Cerebellar cortex (tissue), 1 donor: ENCODE data around the gene RNF220.

Source experiments
- DNase-seq: peaks from one replicate; pipeline ENCODE4 v3.0.0-alpha.2; 2015; ENCODE audit warnings: low spot score

The RNF220 gene

DNA sequence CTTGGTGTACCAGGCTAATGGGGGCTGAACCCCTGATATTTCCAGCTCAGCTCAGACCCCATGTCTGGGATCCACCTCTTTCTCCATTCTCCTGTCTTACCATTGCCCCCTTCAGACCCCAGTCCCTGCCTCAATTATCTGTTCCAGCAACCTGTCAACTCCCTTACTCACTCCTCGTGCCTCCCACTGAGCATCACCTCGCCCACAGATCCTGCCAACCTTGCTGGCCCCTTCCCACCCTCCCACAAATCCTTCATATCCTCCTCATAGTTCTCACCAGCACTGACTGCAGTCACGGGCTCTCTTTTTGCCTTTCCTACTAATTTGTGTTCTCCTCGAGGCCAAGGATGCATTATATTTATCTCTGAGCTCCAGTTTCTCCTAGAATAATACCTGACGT is 206.4 kb downstream of the RNF220 start:
- DNase-seq, result no peak

DNA sequence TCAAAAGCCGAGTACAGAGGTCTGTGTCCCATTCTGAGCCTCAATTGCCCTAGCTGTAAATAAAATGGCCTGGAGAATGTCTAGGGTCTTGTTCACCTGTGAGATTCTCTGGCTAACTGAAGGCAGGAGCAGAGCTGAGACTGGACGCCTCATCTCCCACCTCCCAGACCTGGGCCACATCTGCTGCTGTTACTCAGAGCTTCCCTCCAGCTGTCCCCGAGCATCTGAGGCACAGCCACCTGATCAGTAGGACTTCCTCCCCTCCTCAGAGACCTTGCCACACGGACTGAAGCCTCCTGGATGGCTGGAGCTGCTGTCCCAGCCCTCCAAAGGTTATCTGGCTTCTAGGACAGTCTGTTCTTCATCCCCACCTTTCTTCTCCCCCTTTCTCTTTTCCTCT is 206.8 kb downstream of the RNF220 start:
- no peak for DNase-seq

DNA sequence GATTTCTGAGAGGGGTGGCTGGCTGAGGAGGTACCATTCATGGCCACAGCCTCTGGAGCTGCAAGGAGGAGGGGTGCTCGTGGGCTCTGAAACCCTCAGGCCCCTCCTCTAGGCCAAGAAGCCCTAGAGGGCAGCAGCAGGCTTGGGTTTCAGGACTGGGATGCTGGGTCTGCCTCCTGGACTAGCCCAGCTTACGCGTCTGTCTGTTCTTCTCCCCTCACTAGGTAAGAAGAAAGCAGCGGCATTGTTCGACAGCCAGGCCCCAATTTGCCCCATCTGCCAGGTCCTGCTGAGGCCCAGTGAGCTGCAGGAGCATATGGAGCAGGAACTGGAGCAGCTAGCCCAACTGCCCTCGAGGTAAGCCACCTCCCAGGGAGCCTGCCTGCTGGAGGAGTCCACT is 208.9 kb downstream of the RNF220 start:
- no peak for DNase-seq

DNA sequence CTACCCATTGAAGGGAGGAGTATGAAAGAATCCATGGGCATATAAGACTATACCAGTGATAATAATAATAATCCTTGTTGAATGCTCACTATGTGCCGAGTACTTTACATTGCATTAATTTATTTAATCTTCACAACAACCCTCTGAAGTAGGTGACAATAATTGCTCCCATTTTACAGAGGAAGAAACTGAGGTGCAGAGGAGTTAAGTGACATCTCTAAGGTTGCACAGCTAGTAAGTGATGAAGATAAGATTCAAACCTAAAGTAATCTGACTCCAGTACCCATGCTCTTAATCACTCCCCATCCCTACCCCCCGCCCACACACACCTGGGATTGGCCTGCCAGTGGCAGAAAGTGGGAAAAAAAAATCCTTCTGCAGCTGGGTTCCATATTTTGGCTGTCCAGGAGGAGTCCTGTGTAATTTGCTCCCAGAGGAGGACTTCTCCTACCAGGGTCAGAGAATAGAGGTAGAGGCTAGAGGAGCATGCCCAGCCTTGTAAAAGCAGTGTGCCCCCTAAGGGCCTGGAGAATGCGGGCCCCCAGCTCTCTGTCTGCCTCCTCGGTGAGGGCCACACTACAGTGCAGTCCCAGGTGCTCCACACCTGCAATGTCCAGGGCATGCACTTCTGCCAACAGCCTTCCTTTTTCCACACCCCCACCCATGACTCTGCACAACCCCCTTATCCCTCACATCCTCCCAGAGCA is 211.4 kb downstream of the RNF220 start:
- DNase-seq, result no peak

DNA sequence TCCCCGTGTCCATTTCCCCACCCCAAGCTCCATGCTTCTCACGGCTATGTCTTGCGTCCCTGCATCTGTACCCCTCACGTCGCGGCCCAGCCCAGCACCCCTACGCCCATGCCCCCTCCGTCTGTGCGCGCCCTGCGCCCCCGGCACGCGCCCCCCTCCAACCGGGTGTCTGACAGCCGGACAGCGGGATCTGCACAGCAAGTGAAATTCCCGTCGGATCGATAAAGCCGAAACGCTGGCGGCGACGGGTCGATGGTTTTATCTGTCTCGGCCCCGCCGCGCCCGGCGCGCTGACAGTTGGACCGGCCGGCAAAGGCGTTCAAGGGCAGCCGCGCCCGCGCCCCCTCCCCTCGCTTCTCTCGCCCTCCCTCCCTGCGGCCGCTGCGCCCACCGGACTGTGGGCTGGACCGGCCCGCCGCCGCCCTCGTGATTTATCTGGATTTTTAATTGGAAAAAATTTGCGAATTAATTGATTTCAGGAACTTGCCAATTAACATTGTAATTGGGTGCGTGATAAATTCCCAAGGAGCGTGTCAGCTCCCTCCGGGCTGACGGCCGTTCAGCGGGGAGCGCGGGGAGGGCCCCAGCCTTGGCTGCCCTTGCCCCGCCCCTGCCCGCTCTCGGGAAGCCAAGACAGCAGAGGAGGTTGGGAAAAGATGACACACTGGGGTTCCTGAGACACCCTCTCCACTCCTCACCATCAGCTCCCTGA is 212.1 kb downstream of the RNF220 start:
- no peak for DNase-seq

DNA sequence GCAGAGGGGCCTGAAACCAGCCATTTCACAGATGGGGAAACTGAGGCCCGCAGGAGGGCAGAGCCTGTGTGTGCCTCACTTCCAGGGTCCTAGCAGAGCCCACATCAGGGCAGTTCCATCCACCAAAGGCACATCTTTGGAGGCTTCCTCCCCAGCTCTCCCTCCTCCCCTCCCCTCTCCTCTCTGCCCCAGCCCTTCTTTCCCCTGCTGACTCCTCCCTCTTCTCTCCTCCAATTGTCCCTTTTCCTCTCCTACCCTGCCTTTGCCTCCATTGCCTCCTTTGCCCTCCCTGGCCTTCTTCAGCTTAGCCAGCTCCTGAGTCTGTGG is 212.6 kb downstream of the RNF220 start:
- no peak for DNase-seq

DNA sequence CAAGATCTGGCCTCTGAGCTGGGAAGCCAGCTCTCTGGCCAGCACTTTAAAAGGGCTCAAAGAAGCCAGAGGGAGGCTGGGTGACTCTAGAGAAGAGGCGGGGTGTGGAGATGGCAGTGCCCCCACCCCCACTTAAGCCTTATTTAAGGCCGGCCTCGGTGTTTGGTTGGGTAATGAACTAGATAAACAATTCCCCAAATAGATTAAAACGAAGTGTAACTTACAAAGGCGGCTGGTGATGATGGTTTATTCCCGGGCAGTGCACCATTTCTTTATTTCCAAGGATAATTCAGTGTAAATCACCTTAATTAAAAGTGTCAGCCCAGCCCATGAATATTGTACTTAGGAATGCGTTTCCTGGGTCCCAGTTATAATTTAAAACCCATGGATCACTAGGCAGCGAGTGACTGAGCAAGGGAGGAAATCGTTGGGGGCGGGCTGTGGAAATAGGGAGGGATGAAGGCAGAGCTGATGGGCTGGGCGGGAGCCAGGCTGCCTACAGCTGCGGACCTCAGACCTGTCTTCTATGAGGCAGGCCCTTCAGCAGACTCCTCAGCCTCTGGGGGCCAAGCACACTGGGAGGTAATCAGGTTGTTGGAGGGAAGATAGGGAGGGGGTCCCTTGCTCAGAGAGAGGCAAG is 214.3 kb downstream of the RNF220 start:
- DNase-seq, result no peak

DNA sequence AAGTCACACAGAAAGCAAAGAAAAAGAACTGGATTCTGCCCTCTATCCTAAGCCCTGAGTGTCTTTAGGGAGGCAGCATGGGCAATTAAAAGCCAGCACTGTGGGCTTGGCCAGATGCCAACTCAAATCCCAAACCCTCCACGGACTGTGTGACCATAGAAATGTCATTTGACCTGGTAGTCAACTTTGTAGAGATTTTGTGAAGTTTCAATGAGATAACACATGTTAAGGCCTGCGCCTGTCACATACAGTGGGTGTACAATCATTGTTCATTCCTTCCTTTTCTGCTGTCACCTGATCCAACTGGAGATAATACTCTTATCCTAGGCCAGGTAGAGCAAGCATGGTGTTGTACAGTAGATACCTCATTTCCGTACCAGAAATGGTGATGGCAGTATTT is 215.0 kb downstream of the RNF220 start:
- DNase-seq, result no peak

DNA sequence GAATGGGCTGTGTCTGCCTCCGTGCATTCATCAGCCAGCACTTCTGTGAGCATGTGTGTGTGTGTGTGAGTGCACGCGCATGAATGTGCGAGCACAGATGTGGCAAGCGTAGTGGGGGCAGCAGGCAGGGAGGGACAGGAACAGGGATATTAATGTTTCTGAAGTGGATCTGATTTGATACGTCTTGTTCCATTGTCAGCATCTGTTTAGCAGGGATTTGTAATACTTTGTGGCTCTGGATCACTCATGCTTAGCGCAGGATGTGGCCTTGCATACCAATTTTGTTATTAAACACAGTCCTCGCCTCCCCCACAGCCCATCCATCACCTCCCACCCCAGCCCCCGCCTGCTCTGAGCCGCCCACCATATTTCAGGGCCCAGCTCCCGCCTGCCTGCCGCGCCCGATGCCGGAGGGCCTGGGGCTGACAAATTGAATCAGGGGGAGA is 216.8 kb downstream of the RNF220 start:
- DNase-seq, result no peak

DNA sequence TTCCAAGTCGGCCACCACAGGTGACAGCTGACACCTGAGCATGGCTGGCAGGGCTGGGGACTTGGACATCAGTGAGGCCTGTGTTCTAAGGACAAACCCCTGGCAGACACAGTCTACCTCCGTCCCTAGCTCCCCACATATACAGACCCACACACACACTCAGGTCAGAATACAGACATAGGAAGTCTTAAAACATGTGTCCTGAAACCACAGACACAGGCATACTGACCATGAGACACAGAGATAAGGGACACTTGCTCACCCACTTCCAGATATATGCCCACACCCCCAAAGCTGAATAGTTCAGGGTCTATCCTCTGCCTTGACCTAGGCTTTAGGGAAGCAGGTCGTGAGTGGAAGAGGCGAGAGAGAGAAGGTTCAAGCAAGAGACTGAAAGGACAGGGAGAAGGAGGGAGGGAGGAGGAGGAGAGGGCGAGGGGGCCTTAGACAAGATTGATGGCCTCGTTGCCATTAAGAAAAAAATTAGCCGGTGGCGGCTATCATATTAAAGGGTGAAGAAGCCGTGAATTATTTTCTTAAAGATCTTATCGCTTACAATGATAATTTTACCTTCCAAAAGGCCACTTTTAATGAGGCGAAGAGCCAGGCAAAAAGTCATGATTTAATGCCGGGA is 219.3 kb downstream of the RNF220 start:
- no peak for DNase-seq

DNA sequence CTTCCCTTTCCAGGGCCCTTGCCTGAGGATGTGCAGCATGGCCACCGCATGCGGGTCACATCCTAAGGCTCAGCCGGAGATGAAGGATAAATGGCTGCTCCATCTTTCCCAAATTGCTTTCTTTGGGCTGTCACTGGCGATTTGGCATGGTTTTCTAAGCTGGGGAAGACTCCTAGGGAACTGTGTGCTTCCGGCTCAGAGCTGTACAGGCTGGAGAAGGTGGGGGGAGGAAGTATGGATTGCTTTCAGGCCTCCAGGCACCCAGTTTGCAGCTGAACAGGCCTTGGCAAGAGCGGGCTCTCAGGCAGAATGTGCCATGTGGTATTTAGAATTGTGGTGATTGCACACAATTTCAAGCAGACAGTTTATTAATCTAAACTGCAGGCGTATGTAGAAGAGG is 220.3 kb downstream of the RNF220 start:
- DNase-seq, result no peak

DNA sequence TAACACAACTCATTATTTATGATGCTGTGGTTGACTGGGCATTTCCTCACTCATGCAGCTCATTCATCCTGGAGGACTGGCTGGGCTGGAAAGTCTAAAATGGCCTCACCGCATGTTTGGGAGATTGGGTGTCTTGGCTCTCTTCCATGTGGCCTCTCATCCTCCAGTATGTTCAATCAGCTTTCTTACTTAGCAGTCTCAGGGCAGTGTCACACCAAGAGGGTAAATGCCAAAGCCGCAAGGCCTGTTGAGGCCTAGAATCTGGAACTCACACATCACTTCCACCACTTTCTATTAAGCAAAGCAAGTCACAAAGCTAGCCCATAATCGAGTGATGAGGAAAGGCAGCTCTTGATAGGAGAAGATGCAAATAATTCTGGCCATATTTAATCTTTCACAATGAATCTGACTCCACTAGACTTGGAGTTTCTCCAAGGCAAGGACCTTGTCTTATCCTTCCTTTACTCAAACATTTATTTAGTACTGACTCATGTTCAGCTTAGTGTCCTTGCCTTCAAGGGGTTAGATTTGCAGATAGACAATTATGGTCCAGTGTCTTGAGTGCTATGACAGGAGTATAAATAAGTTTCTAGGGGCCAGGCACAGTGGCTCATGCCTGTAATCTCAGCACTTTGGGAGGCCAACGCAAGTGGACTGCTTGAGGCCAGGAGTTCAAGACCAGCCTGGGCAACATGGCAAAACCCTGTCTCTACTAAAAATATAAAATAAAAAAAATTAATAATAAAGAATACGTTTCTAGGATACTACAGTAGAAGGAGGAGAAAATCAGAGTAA is 224.1 kb downstream of the RNF220 start:
- no peak for DNase-seq

DNA sequence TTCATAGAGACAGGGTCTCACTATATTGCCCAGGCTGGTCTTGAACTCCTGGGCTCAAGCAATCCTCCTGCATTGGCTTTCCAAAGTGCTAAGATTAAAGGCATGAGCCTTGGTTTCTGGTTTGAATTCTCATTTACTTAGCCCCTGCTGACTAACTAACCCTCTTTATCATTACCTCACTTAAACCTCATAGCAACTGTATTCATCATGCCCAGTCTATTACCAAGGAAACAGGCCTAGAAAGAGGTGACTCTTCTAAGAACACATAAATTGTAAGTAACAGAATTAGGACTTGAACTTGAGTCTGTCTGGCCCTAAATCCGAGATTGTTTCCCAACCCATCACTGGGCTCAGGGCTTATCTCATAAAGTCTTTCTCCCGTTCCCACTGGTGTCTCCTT is 225.1 kb downstream of the RNF220 start:
- DNase-seq, result no peak

DNA sequence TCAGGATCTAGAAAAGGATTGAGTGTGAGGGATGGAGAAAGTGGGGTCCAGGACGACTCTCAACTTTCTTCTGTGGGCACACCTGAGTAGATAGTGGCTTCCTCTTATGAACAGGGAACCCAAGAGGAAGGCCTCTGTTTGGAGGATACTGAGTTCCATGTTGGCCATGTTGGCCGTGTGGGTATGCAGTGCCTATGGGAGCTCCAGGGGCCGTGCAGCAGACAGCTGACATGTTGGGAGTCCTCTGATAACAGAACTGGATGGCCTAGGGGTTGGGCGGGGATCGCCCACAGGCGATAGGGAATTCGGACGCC is 226.2 kb downstream of the RNF220 start:
- DNase-seq, result no peak

DNA sequence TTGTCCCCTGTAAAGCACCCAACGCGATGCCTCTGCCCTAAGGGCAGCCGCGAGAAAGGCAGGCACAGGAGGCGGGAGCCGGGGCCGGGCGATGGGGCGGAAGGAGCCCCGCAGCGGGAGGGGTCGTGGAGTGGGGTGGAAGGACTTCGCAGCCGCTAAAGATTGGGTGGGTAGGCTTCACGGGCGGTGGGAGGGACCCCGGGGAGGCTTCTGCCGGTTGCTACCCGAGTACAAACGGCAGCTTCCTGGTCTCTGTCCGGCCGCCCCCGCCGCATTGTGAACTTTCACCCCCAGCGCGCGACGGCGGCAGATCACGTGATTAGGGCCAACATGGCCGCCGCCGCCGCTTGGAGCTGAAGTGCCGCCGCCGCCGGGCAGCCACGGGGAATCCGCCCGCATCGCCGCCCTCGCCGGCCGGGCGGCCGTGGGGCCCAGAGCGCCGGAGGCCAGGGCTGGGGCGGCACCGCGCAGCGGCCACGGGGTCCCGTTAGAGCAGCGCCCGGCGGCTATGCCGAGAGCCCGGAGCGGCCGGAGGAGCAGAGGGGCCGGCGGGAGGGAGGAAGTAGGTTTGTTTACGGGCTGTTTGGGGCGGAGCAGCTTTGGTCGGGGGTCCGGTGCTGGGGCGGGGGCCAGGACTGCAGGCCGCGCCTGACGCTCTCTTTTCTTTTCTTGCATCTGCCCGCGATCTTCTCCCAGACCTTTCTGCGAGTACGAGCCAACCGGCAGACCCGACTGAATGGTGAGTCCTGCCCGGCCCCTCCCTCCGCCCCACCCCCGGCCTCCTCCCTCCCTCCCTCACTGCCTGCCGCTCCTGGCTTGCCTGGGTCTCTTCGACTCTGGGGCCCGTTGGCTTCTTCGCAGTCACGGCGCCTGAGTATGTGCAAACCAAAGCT is 226.8 kb downstream of the RNF220 start:
- DNase-seq, result peak; percentile 87

DNA sequence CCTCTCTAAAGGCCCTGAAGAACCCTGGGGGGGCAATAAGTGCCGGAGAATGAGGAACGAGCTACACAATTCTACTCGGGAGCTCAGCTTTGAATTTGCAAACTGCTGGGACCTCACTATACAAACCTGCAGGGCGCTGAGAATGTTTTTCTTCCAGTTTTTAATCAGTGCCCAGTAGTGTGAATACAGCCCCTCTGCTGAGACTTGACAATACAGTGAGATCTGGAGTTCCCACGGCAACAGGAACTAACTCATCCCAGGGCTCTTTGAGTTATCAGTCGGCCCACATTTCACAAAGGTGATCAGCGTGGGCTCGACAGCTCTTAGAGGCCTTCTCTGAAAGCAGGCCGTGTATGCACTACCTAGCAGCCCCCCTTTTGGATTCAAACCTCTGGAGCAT is 227.5 kb downstream of the RNF220 start:
- no peak for DNase-seq

DNA sequence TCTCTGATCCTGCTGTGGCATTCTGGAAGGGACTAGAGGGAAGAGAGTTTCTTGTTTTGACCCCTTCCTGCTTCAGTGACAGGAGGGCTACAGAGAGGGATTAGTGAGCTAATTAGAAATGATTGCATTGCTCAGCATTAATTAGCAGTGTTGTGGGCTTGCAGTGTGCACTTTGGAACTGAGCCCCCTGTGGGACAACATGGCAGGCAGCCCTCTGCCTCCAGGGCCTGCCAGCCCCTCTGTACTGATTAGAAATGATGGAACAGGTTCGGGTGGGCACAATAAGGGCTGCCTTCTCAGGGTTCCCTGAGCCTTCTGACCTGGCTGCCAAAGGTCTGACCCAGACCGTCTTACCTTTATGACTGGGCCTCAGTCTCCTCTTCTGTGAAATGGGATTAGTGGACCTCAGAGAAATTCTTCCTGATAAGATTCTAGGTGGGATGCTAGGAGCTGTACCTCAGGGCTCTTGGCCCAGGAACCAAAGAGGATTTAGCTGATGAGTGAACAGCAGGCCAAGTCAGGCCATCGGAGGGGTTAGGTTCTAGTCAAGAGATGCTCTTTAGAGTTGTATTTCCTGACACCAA is 229.6 kb downstream of the RNF220 start:
- no peak for DNase-seq

DNA sequence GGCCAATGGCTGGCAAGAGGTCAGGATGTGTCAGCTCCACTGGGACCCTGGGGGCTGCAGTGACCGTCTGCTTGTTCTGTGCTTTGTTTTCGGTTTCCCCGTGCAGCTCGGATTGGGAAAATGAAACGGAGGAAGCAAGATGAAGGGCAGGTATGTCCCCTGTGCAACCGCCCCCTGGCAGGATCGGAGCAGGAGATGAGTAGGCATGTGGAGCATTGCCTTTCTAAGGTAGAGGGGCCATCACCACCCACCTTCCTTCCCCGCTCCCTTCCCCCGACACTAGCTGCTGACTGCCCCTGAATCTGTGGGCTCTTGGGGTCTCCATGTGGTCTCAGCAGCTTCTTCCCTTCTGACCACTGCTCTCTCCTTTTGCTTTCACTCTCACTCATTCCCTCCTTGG is 230.4 kb downstream of the RNF220 start:
- DNase-seq, result no peak

DNA sequence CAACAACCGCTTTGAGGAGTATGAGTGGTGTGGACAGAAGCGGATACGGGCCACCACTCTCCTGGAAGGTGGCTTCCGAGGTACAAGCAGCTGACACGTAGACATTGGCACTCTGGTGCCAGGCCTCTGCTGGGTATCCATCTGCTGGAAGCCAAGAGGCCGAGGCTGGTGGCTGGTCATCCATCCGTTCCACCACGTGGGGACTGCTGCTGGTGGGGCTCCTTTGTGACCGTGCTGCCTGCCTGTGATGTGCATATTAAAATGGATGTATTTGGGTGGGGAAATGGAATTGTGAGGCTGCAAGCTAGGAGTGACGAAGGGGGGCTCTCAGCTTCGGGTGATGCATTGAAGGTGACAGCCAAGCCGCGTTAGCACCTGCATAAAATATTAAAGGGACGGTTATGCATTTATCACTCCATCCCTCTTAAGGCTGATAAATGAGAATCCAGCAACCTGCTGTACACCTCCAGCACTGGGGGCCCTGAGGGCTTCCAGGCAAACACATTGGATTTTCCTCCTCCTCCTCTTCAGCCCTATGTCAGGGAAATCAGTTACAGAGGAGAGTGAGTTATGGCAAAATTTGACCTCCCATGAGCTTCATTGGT is 231.1 kb downstream of the RNF220 start:
- peak; percentile 74 for DNase-seq
